ENCODE results near the gene RBM10. TPM values are rescaled to one million over a fixed set of nuclear protein-coding genes. Genes with fewer than 3 reads are reported as not detected.
A peak's percentile ranks its signal among the peaks of the same experiment; 100 is the strongest.

The RBM10 gene
- total and polyA plus RNA-seq, 2 experiments from 2014 or later = 39.5 to 101 TPM

GRCh38 chrX:47197526-47197925, 52.5 kb downstream of the RBM10 start:
- H3K9me3 Mint-ChIP-seq = no peaks in the 10 kb centered on the region
- H3K4me1 Mint-ChIP-seq = peaks cover 48% of the 10 kb centered on the region
- peaks cover 80% of the 10 kb centered on the region for H3K36me3 Mint-ChIP-seq (ENCODE audit: low read depth)
- Histone ChIP-seq H3F3A (replicated peaks; ENCODE audit: low read depth) (no peaks in the 10 kb centered on the region), H3K27ac (ENCODE audit: low read depth) (peak overlapping the region; percentile 84), H3K36me3 (ENCODE audit: insufficient read depth) (peaks cover 19% of the 10 kb centered on the region), H2AFZ (no peak overlapping the region), H3K4me2 (peak overlapping the region; percentile 69), H3K79me2 (replicated peaks; ENCODE audit: insufficient read depth) (peaks cover 44% of the 10 kb centered on the region), H3K27me3 (ENCODE audit: insufficient read depth) (no peaks in the 10 kb centered on the region), H3K9me2 (ENCODE audit: insufficient read depth) (no peaks in the 10 kb centered on the region), H3K4me3 (peak overlapping the region; percentile 82; the same call in 1 of the 2 replicates), H4K20me1 (replicated peaks; ENCODE audit: insufficient read depth) (peaks cover 8% of the 10 kb centered on the region), H3K4me1 (ENCODE audit: insufficient read depth) (peaks cover 27% of the 10 kb centered on the region)
- TF ChIP-seq ZNF331 (CRISPR knock-in tag; IDR thresholded peaks at IDR 0.05; ENCODE audit: low read depth) (no peak), EZH2phosphoT487 (IDR thresholded peaks at IDR 0.05; ENCODE audit: unreplicated experiment) (no peak), ETS1 (IDR thresholded peaks at IDR 0.05) (no peak), ZNF114 (CRISPR knock-in tag; IDR thresholded peaks at IDR 0.05) (no peak)
- DNase-seq (ENCODE audit: low spot score) (no peak), ATAC-seq (no peak)
- H3K27ac Mint-ChIP-seq = no peak overlapping the region
- H3K4me3 Mint-ChIP-seq = peak overlapping the region; percentile 94; the same call in 1 of the 3 replicates
- peaks cover 29% of the 10 kb centered on the region for H3K27me3 Mint-ChIP-seq (ENCODE audit: insufficient read depth, low read depth, poor library complexity)

- Histone ChIP-seq H2AFZ (no peak overlapping the region), H3K79me2 (replicated peaks; ENCODE audit: insufficient read depth) (peaks cover 44% of the 10 kb centered on the region), H4K20me1 (replicated peaks; ENCODE audit: insufficient read depth) (peaks cover 8% of the 10 kb centered on the region), H3K4me2 (peak overlapping the region; percentile 69; the same call in 1 of the 2 replicates), H3K27me3 (ENCODE audit: insufficient read depth) (no peaks in the 10 kb centered on the region), H3K36me3 (ENCODE audit: insufficient read depth) (peaks cover 19% of the 10 kb centered on the region), H3K4me1 (ENCODE audit: insufficient read depth) (peaks cover 22% of the 10 kb centered on the region), H3K27ac (ENCODE audit: low read depth) (peak overlapping the region; percentile 84), H3F3A (replicated peaks; ENCODE audit: low read depth) (no peaks in the 10 kb centered on the region), H3K4me3 (peak overlapping the region; percentile 82; the same call in 1 of the 2 replicates), H3K9me2 (ENCODE audit: insufficient read depth) (no peaks in the 10 kb centered on the region)
- H3K9me3 Mint-ChIP-seq = no peaks in the 10 kb centered on the region
- peaks cover 42% of the 10 kb centered on the region for H3K4me1 Mint-ChIP-seq
- DNase-seq (ENCODE audit: low spot score) (peak; percentile 66), ATAC-seq (peak; percentile 14)
- H3K27me3 Mint-ChIP-seq (ENCODE audit: insufficient read depth, low read depth, poor library complexity) = peaks cover 26% of the 10 kb centered on the region
- peak overlapping the region; percentile 74; the same call in 1 of the 2 replicates for H3K27ac Mint-ChIP-seq
- peaks cover 86% of the 10 kb centered on the region for H3K36me3 Mint-ChIP-seq (ENCODE audit: low read depth)
- peak overlapping the region; percentile 30 for H3K4me3 Mint-ChIP-seq
- TF ChIP-seq EZH2phosphoT487 (IDR thresholded peaks at IDR 0.05; ENCODE audit: unreplicated experiment) (no peak), CTCF (conservative IDR thresholded peaks at IDR 0.05; ENCODE audit: low read depth in 2 of 2) (no peak), EZH2 (IDR thresholded peaks at IDR 0.05; ENCODE audit: low read depth, unreplicated experiment) (no peak), JUNB (IDR thresholded peaks at IDR 0.05; ENCODE audit: unreplicated experiment) (no peak), STAT1 (IDR thresholded peaks at IDR 0.05; ENCODE audit: unreplicated experiment) (no peak), ZNF114 (CRISPR knock-in tag; IDR thresholded peaks at IDR 0.05) (no peak), CREB1 (CRISPR knock-in tag; IDR thresholded peaks at IDR 0.05; ENCODE audit: low read depth) (no peak), ZNF462 (CRISPR knock-in tag; IDR thresholded peaks at IDR 0.05) (no peak), POLR2AphosphoS5 (IDR thresholded peaks at IDR 0.05; ENCODE audit: low read depth) (no peak)
Observed at GRCh38 chrX:47198026-47198686, 53.1 kb downstream of the RBM10 start.

Data from GM23338 (cell line).